GM21367 (cell line): Measurements from ENCODE around the gene COL5A2.

Source experiments
- ATAC-seq: cut with Tn5 transposase; IDR thresholded peaks from one replicate; pipeline ENCODE4 v1.9.1; 2021; ENCODE audit not compliant: unreplicated experiment

Gene COL5A2

DNA sequence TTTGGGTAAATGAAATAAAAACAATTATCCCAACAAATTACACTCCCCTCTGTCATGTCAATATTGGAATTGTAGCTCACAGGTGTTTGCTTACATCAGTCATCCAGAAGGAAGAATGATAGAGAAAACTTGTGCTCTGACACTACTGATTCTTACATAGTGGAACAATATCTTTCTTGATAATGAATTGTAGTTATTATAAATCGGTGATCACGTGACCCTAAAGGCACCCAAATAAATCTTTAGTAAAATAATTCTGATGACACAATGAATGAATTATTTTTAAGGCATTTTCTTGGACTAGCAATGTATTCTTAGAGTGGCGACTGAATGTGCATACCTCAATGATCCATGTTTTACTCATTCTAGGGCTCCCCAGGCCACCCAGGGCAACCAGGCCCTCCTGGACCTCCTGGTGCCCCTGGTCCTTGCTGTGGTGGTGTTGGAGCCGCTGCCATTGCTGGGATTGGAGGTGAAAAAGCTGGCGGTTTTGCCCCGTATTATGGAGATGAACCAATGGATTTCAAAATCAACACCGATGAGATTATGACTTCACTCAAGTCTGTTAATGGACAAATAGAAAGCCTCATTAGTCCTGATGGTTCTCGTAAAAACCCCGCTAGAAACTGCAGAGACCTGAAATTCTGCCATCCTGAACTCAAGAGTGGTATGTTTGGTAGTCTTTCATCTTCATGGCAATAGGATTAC is 170.9 kb downstream of the COL5A2 start:
- no peak for ATAC-seq

GRCh38 chr2:189002079-189002478 is 177.5 kb downstream of the COL5A2 start:
- ATAC-seq = no peak

DNA sequence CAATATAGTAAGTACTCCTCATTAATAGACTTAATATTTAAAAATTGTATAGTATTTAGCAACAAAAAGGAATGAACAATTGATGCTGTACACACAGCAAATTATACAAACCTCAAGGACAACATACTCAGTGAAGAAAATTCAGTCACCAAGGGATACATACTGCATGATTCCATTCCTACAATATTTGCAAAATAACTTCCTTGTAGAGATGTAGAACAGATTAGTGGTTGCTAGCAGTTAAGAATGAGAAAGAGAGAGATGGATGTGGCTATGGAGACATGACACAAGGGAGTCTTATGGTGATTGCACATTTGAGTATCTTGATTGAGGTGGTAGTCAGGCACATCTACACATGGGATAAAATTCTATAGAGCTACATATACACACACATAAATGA is 179.3 kb downstream of the COL5A2 start:
- ATAC-seq = no peak

DNA sequence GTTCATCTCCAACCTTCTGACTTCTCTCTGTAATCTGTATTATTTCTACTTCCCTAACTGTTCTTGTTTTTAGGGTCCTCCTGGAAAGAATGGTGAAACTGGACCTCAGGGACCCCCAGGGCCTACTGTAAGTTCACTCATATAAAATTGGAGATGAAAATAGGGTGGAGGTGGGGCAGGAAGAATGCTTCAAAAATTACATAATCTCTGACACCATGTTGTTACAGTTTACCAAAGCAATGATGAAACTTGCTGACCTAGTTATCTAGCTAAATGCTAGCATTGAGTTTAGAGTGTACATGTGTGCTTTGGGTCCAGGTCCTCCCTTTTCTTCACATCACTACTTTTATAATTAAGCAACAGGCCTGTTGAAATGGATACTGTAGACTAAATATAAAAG is 182.3 kb downstream of the COL5A2 start:
- ATAC-seq = no peak

- no peak for ATAC-seq
These were observed 186.3 kb downstream of the COL5A2 start for GRCh38 chr2:188993247-188993646.

DNA sequence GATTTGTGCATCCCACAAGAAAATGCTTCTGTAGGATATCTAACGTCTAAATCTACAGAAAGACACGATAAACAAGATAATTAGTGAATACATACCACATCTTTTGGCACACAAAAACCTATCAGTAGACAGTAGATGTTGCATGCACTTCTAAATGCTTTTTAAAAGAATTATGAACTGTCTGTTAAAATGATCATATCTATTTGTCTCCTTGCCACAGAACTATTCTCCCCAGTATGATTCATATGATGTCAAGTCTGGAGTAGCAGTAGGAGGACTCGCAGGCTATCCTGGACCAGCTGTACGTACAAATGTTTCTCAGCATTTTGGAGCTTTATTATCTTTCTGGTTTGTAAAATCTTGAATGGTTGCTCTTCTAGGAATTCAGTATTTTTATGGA is 192.7 kb downstream of the COL5A2 start:
- no peak for ATAC-seq

GRCh38 chr2:188984680-188985079 is 194.9 kb downstream of the COL5A2 start:
- ATAC-seq = no peak

GRCh38 chr2:188984065-188984491 is 195.5 kb downstream of the COL5A2 start:
- ATAC-seq = no peak

GRCh38 chr2:188983427-188984064 is 196.0 kb downstream of the COL5A2 start:
- no peak for ATAC-seq
